ENCODE measurements around the gene RBBP6. TPM values are rescaled to one million over a fixed set of nuclear protein-coding genes. Genes with fewer than 3 reads are reported as not detected.

The RBBP6 gene
- total and polyA plus RNA-seq, 9 of the 15 experiments (the other 6 are each of a cell fraction or from before 2014, with no cell fraction given): 19.2 to 76.6 (median 42.7) TPM

DNA sequence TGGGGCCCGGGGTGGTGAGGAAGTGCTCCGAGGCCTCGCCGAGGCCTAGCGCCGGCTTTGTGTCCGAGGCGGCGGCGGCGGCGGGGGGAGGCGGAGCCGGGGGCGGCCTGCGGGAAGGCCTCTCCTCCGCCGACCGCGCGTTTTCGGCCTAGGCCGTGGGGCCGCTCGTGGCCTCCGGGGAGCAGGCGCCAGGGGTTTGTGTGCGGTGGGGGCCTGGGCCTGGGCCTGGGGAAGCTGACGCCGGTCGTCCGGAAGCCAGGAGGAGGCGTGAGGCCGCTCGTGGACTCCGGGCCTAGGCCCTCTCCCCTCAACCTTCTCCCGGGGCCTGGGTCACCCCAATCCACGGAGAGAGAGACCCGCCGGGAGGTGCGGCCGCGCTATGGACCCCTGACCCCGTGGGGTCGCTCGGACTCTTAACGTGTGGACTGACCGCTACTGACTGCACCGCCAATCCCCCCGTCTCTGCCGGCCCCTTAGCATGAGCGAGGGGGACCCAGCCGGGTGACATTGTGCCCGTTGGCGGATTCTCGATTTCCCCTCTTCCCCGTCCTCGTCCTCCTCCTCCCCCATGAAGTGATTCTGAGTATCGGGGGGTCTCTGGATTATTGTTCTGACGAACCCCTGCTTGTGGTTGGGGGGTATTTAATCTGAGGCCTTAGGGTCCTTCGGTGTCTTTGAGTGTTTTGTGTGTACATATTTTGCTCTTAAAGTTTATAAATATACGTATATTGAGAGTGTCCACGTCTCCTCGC is 660 bp downstream of the RBBP6 start (continued):
- TF ChIP-seq, protein P1, sequence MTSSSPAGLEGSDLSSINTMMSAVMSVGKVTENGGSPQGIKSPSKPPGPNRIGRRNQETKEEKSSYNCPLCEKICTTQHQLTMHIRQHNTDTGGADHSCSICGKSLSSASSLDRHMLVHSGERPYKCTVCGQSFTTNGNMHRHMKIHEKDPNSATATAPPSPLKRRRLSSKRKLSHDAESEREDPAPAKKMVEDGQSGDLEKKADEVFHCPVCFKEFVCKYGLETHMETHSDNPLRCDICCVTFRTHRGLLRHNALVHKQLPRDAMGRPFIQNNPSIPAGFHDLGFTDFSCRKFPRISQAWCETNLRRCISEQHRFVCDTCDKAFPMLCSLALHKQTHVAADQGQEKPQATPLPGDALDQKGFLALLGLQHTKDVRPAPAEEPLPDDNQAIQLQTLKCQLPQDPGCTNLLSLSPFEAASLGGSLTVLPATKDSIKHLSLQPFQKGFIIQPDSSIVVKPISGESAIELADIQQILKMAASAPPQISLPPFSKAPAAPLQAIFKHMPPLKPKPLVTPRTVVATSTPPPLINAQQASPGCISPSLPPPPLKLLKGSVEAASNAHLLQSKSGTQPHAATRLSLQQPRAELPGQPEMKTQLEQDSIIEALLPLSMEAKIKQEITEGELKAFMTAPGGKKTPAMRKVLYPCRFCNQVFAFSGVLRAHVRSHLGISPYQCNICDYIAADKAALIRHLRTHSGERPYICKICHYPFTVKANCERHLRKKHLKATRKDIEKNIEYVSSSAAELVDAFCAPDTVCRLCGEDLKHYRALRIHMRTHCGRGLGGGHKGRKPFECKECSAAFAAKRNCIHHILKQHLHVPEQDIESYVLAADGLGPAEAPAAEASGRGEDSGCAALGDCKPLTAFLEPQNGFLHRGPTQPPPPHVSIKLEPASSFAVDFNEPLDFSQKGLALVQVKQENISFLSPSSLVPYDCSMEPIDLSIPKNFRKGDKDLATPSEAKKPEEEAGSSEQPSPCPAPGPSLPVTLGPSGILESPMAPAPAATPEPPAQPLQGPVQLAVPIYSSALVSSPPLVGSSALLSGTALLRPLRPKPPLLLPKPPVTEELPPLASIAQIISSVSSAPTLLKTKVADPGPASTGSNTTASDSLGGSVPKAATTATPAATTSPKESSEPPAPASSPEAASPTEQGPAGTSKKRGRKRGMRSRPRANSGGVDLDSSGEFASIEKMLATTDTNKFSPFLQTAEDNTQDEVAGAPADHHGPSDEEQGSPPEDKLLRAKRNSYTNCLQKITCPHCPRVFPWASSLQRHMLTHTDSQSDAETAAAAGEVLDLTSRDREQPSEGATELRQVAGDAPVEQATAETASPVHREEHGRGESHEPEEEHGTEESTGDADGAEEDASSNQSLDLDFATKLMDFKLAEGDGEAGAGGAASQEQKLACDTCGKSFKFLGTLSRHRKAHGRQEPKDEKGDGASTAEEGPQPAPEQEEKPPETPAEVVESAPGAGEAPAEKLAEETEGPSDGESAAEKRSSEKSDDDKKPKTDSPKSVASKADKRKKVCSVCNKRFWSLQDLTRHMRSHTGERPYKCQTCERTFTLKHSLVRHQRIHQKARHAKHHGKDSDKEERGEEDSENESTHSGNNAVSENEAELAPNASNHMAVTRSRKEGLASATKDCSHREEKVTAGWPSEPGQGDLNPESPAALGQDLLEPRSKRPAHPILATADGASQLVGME (CRISPR knock-in tag; IDR thresholded peaks at IDR 0.05): no peak
- TF ChIP-seq ETV1 (tag; conservative IDR thresholded peaks at IDR 0.05; ENCODE audit: low read depth) (0 out of 2 replicates have a peak, but pooled peaks have one; percentile 10), NRF1 (conservative IDR thresholded peaks at IDR 0.05 in 1 of 2, IDR thresholded peaks at IDR 0.05 in 1 of 2) (no peak), POLR2G (IDR thresholded peaks at IDR 0.05; ENCODE audit: low read depth, low read length) (peak; percentile 87), MED1 (CRISPR knock-in tag; IDR thresholded peaks at IDR 0.05; ENCODE audit: borderline replicate concordance) (no peak), HMG20B (CRISPR knock-in tag; IDR thresholded peaks at IDR 0.05) (no peak), DIDO1 (tag; IDR thresholded peaks at IDR 0.05; ENCODE audit: low read depth) (no peak), POLR2A (conservative IDR thresholded peaks at IDR 0.05) (no peak; the same call in 1 of the 2 replicates), SRSF1 (IDR thresholded peaks at IDR 0.05; ENCODE audit: low read depth, low read length) (no peak), TBP (optimal IDR thresholded peaks at IDR 0.05; ENCODE audit: low read depth, low read length) (no peak), KAT7 (CRISPR knock-in tag; IDR thresholded peaks at IDR 0.05; ENCODE audit: borderline replicate concordance) (peak; percentile 91), ZNF316 (IDR thresholded peaks at IDR 0.05) (no peak), SIN3B (IDR thresholded peaks at IDR 0.05; ENCODE audit: low read depth) (no peak), PCBP2 (IDR thresholded peaks at IDR 0.05; ENCODE audit: low read depth, low read length, poor library complexity, severe bottlenecking) (no peak), POLR3G (IDR thresholded peaks at IDR 0.05; ENCODE audit: extremely low read depth, insufficient read length, insufficient replicate concordance) (no peak), RHOXF2B (CRISPR knock-in tag; conservative IDR thresholded peaks at IDR 0.05) (no peak)
- TF ChIP-seq, protein P2, sequence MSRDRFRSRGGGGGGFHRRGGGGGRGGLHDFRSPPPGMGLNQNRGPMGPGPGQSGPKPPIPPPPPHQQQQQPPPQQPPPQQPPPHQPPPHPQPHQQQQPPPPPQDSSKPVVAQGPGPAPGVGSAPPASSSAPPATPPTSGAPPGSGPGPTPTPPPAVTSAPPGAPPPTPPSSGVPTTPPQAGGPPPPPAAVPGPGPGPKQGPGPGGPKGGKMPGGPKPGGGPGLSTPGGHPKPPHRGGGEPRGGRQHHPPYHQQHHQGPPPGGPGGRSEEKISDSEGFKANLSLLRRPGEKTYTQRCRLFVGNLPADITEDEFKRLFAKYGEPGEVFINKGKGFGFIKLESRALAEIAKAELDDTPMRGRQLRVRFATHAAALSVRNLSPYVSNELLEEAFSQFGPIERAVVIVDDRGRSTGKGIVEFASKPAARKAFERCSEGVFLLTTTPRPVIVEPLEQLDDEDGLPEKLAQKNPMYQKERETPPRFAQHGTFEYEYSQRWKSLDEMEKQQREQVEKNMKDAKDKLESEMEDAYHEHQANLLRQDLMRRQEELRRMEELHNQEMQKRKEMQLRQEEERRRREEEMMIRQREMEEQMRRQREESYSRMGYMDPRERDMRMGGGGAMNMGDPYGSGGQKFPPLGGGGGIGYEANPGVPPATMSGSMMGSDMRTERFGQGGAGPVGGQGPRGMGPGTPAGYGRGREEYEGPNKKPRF (IDR thresholded peaks at IDR 0.05; ENCODE audit: low read depth, low read length): no peak
- TF ChIP-seq, protein P3, sequence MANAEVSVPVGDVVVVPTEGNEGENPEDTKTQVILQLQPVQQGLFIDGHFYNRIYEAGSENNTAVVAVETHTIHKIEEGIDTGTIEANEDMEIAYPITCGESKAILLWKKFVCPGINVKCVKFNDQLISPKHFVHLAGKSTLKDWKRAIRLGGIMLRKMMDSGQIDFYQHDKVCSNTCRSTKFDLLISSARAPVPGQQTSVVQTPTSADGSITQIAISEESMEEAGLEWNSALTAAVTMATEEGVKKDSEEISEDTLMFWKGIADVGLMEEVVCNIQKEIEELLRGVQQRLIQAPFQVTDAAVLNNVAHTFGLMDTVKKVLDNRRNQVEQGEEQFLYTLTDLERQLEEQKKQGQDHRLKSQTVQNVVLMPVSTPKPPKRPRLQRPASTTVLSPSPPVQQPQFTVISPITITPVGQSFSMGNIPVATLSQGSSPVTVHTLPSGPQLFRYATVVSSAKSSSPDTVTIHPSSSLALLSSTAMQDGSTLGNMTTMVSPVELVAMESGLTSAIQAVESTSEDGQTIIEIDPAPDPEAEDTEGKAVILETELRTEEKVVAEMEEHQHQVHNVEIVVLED (CRISPR knock-in tag; IDR thresholded peaks at IDR 0.05): no peak
